BE2C (cell line): ENCODE measurements around the gene C2orf78.

Experiments used
- DNase-seq: peaks from one replicate; pipeline ENCODE4 v3.0.0-alpha.2; 2020
- H3K27me3 ChIP-seq: fragments of 250-450 bp; sonication (Bioruptor Pico); 2 replicates; pipeline ENCODE4 v1.5.1; 2020; ENCODE audit warnings: mild to moderate bottlenecking
- H3K36me3 ChIP-seq: fragments of 250-450 bp; sonication (Bioruptor Pico); 2 replicates; pipeline ENCODE4 v1.5.1; 2020; ENCODE audit warnings: mild to moderate bottlenecking
- H3K4me1 ChIP-seq: fragments of 250-450 bp; sonication (Bioruptor Pico); 2 replicates; pipeline ENCODE4 v1.5.1; 2020
- H3K4me3 ChIP-seq: 2 replicates; pipeline ENCODE4 v1.5.1; 2011; ENCODE audit warnings: low read depth, low read length
- H3K9me3 ChIP-seq: fragments of 250-450 bp; sonication (Bioruptor Pico); 2 replicates; pipeline ENCODE4 v1.5.1; 2020
- CTCF ChIP-seq: IDR thresholded peaks from 2 replicates; pipeline ENCODE4 v1.5.1; 2012; ENCODE audit warnings: mild to moderate bottlenecking, low read depth, low read length

Gene C2orf78

GRCh38 chr2:73812635-73813034, 28.7 kb downstream of the C2orf78 start:
- H3K9me3 ChIP-seq: no peaks in the 10 kb centered on the region
- H3K4me1 ChIP-seq: no peaks in the 10 kb centered on the region
- TF ChIP-seq CTCF: no peak
- no peaks in the 10 kb centered on the region for H3K36me3 ChIP-seq
- no peaks in the 10 kb centered on the region for H3K27me3 ChIP-seq
- no peak for DNase-seq
- H3K4me3 ChIP-seq: no peak overlapping the region

GRCh38 chr2:73818296-73818695, 34.3 kb downstream of the C2orf78 start:
- no peaks in the 10 kb centered on the region for H3K27me3 ChIP-seq
- no peak for TF ChIP-seq CTCF
- no peaks in the 10 kb centered on the region for H3K36me3 ChIP-seq
- no peak overlapping the region for H3K4me3 ChIP-seq
- DNase-seq: no peak
- no peaks in the 10 kb centered on the region for H3K4me1 ChIP-seq
- no peaks in the 10 kb centered on the region for H3K9me3 ChIP-seq

GRCh38 chr2:73821227-73821626, 37.2 kb downstream of the C2orf78 start:
- no peak for DNase-seq
- H3K27me3 ChIP-seq: no peaks in the 10 kb centered on the region
- H3K36me3 ChIP-seq: no peaks in the 10 kb centered on the region
- no peaks in the 10 kb centered on the region for H3K4me1 ChIP-seq
- TF ChIP-seq CTCF: no peak
- no peaks in the 10 kb centered on the region for H3K9me3 ChIP-seq
- H3K4me3 ChIP-seq: no peak overlapping the region

GRCh38 chr2:73821669-73822068, 37.7 kb downstream of the C2orf78 start:
- H3K4me3 ChIP-seq: no peak overlapping the region
- no peaks in the 10 kb centered on the region for H3K36me3 ChIP-seq
- no peaks in the 10 kb centered on the region for H3K9me3 ChIP-seq
- DNase-seq: no peak
- no peak for TF ChIP-seq CTCF
- no peaks in the 10 kb centered on the region; the same call in 1 of the 2 replicates for H3K27me3 ChIP-seq
- H3K4me1 ChIP-seq: no peaks in the 10 kb centered on the region

- Histone ChIP-seq H3K9me3 (no peaks in the 10 kb centered on the region), H3K27me3 (no peaks in the 10 kb centered on the region; the same call in 1 of the 2 replicates), H3K4me3 (no peak overlapping the region), H3K4me1 (no peaks in the 10 kb centered on the region), H3K36me3 (no peaks in the 10 kb centered on the region)
- TF ChIP-seq CTCF: no peak
- DNase-seq: no peak
Measured at GRCh38 chr2:73822276-73822675, 38.3 kb downstream of the C2orf78 start.

- H3K36me3 ChIP-seq: no peaks in the 10 kb centered on the region
- no peak for TF ChIP-seq CTCF
- DNase-seq: no peak
Measured at GRCh38 chr2:73822991-73823390, 39.0 kb downstream of the C2orf78 start.

More at GRCh38 chr2:73822991-73823390, 39.0 kb downstream of the C2orf78 start:
- H3K9me3 ChIP-seq: no peaks in the 10 kb centered on the region
- no peak overlapping the region for H3K4me3 ChIP-seq
- no peaks in the 10 kb centered on the region for H3K4me1 ChIP-seq
- no peaks in the 10 kb centered on the region; the same call in 1 of the 2 replicates for H3K27me3 ChIP-seq
